Nephron progenitor cell (in vitro differentiated cells): ENCODE results near the gene MYBBP1A.

Experiments
- DNase-seq: peaks from one replicate; pipeline ENCODE4 v3.0.0; 2021
- H3K27ac Mint-ChIP-seq: 2 replicates; pipeline ENCODE4 v1.8.0; 2021; ENCODE audit warnings: mild to moderate bottlenecking, moderate library complexity, mixed read lengths
- H3K27me3 Mint-ChIP-seq: 2 replicates; pipeline ENCODE4 v1.8.0; 2021; ENCODE audit warnings: mild to moderate bottlenecking, low read depth, mixed read lengths; ENCODE audit not compliant: poor library complexity
- H3K36me3 Mint-ChIP-seq: 2 replicates; pipeline ENCODE4 v1.8.0; 2021; ENCODE audit warnings: low read depth, mixed read lengths
- H3K4me1 Mint-ChIP-seq: 2 replicates; pipeline ENCODE4 v1.8.0; 2021; ENCODE audit warnings: mixed read lengths
- H3K4me3 Mint-ChIP-seq: 2 replicates; pipeline ENCODE4 v1.8.0; 2021; ENCODE audit warnings: mild to moderate bottlenecking, moderate library complexity, mixed read lengths
- H3K9me3 Mint-ChIP-seq: 2 replicates; pipeline ENCODE4 v1.8.0; 2021; ENCODE audit warnings: mild to moderate bottlenecking, moderate library complexity, mixed read lengths
- TF ChIP-seq, protein P1 (sequence below): fragments of 200-600 bp; sonication (generic); IDR thresholded peaks from 2 replicates; pipeline ENCODE4 v1.5.0; 2021; ENCODE audit warnings: antibody characterized with exemption

MYBBP1A gene

DNA sequence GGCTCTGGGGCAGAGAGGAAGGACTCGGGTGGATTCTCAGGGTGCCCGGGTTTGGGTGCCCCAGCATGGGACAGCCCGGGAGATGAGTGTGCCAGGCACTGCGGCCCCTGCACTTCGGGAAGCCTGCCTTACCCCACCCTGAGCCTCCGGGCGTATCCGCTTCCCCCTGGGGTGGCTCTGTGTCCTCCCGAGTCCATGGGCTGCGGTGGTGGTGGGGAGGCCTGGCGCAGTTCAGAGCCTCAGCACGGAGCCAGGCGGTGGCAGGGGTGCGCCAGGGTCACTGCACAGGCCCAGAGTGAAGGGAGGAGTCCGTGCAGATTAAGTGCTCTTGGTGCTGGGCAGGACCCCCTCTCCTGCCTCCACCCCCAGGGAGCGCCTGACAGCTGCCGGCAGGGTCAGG lies 20.7 kb downstream of the MYBBP1A start:
- no peak overlapping the region for H3K27ac Mint-ChIP-seq

DNA sequence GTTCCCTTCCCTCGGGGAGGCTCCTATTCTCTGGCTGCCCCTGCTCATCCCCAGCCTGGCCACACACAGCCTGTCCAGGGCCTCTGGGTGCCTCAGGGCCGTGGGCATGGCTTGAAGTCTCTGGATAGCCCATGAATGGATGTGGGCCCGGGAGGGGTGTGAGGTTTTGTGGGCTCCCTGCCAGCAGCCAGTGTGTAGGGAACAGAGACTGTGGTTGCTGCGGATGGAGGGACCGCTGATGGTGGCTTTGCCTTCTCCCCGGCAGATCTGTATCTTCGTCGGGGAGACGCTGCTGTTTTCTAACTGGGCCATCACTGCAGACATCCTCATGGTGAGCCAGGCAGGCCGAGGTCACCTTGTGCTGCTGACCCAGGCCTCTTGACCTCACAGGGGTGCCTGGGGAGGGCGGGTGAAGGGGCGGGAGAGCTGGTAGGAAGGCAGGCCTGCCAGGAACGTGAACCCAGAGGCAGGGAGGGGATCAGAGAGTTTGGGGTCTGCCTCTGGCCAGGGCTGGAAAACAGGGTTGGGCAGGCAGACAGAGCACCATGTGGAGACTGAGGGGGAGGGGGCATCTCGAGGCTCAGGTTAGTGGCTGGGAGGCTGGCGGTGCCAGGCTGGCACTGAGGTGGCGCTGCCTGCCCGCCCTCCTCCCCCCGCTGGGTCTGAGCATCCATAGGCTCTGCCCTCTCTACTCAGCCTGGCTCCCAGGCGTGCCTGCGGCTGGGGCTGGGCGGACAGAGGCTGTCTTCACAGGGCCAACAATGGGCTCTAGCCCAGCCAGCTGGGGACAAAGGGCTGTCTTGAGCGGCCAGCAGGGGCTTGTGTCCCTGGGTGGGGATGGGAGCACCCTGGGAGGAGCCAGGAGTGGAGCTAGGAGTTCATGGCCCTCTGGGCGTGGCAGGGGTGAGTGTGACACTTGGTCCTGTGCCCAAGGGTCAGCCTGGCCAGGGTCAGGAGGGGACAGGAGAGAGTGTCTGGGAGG lies 21.4 kb downstream of the MYBBP1A start:
- H3K4me1 Mint-ChIP-seq, result peaks cover 38% of the 10 kb centered on the region
- peaks cover 7% of the 10 kb centered on the region for H3K27me3 Mint-ChIP-seq
- no peak overlapping the region for H3K4me3 Mint-ChIP-seq
- TF ChIP-seq, protein P1, sequence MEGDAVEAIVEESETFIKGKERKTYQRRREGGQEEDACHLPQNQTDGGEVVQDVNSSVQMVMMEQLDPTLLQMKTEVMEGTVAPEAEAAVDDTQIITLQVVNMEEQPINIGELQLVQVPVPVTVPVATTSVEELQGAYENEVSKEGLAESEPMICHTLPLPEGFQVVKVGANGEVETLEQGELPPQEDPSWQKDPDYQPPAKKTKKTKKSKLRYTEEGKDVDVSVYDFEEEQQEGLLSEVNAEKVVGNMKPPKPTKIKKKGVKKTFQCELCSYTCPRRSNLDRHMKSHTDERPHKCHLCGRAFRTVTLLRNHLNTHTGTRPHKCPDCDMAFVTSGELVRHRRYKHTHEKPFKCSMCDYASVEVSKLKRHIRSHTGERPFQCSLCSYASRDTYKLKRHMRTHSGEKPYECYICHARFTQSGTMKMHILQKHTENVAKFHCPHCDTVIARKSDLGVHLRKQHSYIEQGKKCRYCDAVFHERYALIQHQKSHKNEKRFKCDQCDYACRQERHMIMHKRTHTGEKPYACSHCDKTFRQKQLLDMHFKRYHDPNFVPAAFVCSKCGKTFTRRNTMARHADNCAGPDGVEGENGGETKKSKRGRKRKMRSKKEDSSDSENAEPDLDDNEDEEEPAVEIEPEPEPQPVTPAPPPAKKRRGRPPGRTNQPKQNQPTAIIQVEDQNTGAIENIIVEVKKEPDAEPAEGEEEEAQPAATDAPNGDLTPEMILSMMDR, result no peak
- DNase-seq, result no peak
- no peaks in the 10 kb centered on the region for H3K36me3 Mint-ChIP-seq
- no peak overlapping the region for H3K27ac Mint-ChIP-seq
- no peaks in the 10 kb centered on the region for H3K9me3 Mint-ChIP-seq

More for the DNA sequence above, 20.7 kb downstream of the MYBBP1A start:
- peaks cover 36% of the 10 kb centered on the region for H3K4me1 Mint-ChIP-seq
- TF ChIP-seq, protein P1, result no peak
- H3K36me3 Mint-ChIP-seq, result no peaks in the 10 kb centered on the region
- H3K4me3 Mint-ChIP-seq, result no peak overlapping the region
- peaks cover 7% of the 10 kb centered on the region for H3K27me3 Mint-ChIP-seq
- no peaks in the 10 kb centered on the region for H3K9me3 Mint-ChIP-seq
- DNase-seq, result no peak

DNA sequence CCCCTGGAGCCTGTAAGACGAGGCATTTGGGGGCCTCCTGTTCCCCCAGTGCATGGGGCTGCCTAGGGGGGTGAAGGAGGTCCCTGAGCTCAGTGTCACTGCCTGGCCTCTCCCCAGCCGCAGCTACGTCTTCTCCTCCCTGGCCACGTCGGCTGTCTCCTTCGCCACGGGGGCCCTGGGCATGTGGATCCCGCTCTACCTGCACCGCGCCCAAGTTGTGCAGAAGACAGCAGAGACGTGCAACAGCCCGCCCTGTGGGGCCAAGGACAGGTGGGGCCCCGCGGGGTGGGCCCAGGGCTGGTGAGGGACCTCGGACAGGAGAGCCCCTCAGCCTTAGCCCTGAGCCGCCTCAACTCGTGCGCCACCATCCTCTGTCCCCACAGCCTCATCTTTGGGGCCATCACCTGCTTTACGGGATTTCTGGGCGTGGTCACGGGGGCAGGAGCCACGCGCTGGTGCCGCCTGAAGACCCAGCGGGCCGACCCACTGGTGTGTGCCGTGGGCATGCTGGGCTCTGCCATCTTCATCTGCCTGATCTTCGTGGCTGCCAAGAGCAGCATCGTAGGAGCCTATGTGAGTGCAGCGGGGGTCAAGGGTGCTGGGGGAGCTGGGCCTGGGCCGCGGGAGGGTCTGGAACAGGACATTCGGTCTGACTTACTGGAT lies 22.2 kb downstream of the MYBBP1A start:
- Mint-ChIP-seq H3K4me1 (peaks cover 38% of the 10 kb centered on the region), H3K36me3 (no peaks in the 10 kb centered on the region), H3K27me3 (peaks cover 7% of the 10 kb centered on the region), H3K27ac (no peak overlapping the region), H3K9me3 (no peaks in the 10 kb centered on the region), H3K4me3 (no peak overlapping the region)
- no peak for DNase-seq
- TF ChIP-seq, protein P1, result no peak

DNA sequence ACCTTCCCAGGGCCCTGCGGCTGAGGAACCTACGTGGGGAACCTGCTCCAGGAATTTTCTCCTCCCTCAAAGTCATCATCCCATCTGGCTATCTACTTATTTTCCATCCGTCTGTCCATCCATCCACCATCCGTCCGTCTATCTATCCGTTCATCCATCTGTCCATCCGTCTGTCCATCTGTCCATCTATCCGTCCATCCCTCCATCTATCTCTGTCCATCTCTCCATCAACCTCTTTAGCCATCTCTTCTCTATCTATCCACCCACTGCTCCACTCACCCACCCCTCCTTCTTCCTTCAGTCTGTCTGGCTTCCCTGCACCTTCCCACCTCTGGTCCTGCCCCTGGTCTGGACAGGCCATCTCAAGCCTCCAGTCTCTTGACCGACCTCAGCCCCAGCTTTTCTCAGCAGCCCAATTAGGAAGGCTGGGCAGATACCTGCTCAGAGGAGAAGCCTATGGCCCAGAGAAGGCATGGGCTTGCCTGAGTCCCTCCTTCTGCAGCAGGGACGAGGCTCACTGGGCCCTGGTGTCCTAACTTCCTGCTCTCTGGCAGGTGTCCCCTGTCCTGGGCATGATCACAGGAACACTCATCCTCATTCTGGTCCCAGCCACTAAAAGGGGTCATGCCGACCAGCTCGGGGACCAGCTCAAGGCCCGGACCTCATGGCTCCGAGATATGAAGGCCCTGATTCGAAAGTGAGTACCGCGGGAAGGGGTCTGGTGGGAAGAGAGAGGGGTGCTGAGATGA lies 23.0 kb downstream of the MYBBP1A start:
- DNase-seq, result no peak
- H3K9me3 Mint-ChIP-seq, result no peaks in the 10 kb centered on the region
- H3K4me1 Mint-ChIP-seq, result peaks cover 42% of the 10 kb centered on the region
- H3K27ac Mint-ChIP-seq, result peak overlapping the region; percentile 49
- no peak overlapping the region for H3K4me3 Mint-ChIP-seq
- H3K36me3 Mint-ChIP-seq, result no peaks in the 10 kb centered on the region
- TF ChIP-seq, protein P1, result no peak
- H3K27me3 Mint-ChIP-seq, result peaks cover 7% of the 10 kb centered on the region

DNA sequence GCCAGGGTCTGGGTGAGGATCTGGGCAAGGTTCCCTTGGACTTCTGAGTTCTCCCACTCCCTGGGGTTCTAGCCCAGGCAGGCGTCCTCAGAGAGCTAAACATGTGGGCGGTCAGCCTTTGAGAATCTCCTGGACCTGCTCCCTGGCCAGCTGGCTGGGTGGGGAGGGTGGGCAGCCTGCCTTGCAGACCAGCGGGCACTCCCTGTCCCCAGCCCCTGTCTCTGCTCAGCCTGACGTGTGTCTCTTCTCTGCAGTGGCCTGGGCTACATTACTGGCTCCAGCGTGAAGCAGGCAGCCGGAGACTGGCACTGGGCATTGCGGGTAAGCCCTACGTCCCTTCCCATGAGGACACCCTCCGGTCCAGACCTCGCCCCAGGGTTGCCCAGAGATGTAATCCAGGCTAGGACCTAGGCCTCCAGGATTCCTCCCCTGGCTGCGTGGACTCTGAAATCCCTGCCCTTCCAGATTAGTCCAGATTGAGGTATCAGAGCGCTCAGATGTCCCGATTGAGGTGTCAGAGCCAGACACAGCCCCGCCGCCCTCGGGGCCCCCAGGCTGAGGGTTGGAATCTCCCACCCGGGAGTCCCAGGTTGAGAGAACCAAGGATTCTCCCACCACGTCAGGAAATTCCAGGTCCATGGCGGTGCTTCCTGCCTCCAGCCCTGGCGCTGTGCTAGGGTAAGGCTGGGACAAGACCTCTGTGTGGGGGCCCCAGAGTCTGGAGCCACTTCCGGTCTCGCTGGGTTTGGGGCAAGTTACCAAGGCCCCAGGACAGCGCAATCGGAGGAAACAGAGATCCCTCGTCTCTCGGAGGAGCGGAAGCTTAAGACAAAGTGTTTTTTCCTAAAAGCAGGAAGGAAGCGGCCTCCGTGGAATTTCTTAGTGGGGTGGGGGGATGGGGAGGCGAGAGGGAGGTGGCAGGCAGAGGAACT lies 24.1 kb downstream of the MYBBP1A start:
- Mint-ChIP-seq H3K4me3 (no peak overlapping the region), H3K27ac (no peak overlapping the region), H3K9me3 (no peaks in the 10 kb centered on the region), H3K27me3 (peaks cover 9% of the 10 kb centered on the region), H3K36me3 (no peaks in the 10 kb centered on the region), H3K4me1 (peaks cover 39% of the 10 kb centered on the region)
- TF ChIP-seq, protein P1, result no peak
- DNase-seq, result no peak
